Fibroblast of pulmonary artery (primary cell): Measurements from ENCODE around the gene TGM2.
A peak's percentile ranks its signal among the peaks of the same experiment; 100 is the strongest.

Experiments used
- DNase-seq: peaks from one replicate; pipeline ENCODE4 v3.0.0-alpha.2; 2010; ENCODE audit warnings: low read depth
- H3K4me3 ChIP-seq: replicated peaks from 2 replicates; pipeline ENCODE4 v1.5.1; 2011; ENCODE audit warnings: low read depth, mild to moderate bottlenecking, control low read depth, low read length, moderate library complexity
- TF ChIP-seq, protein P1 (sequence below): IDR thresholded peaks from 2 replicates; pipeline ENCODE4 v1.5.1; 2011; ENCODE audit warnings: mild to moderate bottlenecking, control low read depth, low read length, inconsistent platforms; ENCODE audit errors: missing control alignments

Gene TGM2

DNA sequence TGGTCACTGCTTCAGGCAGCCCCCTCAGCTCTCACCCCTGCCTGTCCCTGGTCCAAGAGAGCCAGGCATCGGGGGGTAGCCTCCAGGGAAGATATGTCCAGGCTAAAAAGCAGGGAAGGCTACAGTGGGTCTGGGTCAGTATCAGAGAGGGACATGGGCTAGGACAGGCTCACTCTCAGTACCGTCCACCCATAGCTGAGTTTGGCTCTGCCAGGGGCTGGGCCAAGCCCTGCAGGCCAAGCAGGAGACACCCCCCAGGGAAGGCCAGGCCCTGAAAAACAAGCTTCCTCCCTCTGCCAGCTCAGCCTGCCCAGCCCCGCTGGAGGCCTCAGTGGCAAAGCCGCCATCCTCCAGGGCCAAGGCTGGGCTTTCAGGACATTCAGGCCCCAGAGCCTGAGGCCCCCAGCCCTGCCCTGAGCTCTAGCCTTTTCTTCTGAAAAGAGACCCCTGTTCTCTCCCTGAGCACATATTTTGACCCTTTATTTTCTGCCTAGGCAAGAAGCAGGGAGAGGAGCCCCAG lies 28.6 kb upstream of the TGM2 start:
- TF ChIP-seq, protein P1, sequence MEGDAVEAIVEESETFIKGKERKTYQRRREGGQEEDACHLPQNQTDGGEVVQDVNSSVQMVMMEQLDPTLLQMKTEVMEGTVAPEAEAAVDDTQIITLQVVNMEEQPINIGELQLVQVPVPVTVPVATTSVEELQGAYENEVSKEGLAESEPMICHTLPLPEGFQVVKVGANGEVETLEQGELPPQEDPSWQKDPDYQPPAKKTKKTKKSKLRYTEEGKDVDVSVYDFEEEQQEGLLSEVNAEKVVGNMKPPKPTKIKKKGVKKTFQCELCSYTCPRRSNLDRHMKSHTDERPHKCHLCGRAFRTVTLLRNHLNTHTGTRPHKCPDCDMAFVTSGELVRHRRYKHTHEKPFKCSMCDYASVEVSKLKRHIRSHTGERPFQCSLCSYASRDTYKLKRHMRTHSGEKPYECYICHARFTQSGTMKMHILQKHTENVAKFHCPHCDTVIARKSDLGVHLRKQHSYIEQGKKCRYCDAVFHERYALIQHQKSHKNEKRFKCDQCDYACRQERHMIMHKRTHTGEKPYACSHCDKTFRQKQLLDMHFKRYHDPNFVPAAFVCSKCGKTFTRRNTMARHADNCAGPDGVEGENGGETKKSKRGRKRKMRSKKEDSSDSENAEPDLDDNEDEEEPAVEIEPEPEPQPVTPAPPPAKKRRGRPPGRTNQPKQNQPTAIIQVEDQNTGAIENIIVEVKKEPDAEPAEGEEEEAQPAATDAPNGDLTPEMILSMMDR: no peak
- H3K4me3 ChIP-seq: no peak overlapping the region
- DNase-seq: no peak

DNA sequence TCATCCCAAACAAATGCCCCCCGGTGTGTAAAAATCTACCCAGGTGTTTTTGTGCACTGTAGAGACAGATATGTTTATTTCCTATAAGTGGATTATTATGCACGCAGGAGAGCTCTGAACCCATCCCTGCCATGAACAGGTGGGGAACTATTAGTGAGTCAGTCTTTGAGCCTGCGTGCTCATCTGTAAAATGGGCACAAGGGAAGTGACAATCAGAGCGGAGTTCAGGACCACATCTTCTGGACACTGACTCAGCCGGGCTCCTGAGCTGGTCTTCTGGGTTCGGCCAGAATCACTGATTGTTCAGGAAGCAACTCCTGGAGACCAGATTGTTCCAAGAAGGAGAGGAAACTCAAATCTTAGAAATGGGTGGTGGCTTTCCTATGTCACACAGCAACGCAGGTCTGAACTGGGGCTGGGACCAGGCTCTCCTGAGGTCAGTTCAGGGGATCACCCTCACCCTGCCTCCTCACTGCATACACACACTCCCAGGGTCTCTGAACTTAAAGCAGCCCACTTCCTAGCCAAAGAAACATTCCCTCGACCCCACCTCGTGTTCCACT lies 27.3 kb upstream of the TGM2 start:
- DNase-seq: no peak
- H3K4me3 ChIP-seq: no peak overlapping the region
- TF ChIP-seq, protein P1: no peak

DNA sequence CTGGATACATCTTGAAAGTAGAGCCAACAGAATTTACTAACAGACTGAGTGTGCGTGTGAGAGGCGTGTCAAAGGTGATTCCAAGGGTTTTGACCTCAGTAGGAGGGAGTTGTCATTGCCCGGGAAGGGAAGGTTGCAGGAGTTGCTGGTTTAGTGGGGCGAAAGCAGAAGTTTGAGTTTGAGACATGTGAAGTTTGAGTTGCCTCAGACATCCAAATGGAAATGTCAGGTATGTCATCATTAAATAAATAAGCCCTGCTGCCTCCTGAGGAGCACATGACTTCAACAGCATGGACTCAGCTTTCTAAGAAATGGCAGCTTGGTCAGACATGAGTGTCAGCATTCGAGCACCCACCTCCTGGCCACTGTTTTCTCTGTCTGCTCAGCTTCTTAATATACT lies 26.6 kb upstream of the TGM2 start:
- H3K4me3 ChIP-seq: no peak overlapping the region
- TF ChIP-seq, protein P1: no peak
- DNase-seq: no peak

DNA sequence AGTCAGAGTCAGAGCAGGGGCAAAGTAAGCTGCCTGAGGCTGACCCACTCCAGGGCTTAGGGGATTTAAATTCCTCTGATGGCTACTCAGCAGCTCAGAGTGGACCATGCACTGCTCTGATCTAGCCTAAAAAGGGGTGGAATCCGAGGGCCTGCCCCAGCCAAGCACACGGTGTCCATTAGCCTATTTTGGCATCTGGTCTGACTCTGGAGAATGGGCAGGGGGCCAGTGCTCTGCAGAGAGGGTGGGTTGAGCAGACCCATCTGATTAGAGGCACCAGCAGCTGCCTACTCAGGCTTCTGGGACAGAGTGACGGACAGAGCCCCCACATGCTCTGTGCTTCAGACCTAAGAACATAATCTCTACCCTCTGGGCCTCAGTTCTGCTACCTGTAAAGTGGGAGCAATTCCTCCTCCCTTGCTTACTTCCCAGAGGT lies 25.9 kb upstream of the TGM2 start:
- TF ChIP-seq, protein P1: no peak
- no peak for DNase-seq
- no peak overlapping the region for H3K4me3 ChIP-seq

DNA sequence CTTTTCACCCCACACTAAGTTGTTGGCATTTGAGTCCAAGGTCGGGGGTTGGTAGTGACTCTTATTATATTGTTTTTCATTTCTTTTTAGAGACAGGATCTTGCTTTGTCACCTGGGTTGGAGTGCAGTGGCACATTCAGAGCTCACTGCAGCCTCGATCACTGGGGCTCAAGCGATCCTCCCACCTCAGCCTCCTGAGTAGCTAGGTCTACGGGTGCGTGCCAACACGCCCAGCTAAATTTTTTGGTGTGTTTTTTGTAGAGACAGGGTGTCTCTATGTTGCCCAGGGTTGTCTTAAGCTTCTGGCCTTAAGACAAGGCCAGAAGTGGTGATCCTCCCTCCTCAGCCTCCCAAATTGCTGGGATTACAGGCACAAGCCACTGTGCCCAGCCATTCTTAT lies 25.1 kb upstream of the TGM2 start:
- DNase-seq: no peak
- TF ChIP-seq, protein P1: no peak
- no peak overlapping the region for H3K4me3 ChIP-seq

DNA sequence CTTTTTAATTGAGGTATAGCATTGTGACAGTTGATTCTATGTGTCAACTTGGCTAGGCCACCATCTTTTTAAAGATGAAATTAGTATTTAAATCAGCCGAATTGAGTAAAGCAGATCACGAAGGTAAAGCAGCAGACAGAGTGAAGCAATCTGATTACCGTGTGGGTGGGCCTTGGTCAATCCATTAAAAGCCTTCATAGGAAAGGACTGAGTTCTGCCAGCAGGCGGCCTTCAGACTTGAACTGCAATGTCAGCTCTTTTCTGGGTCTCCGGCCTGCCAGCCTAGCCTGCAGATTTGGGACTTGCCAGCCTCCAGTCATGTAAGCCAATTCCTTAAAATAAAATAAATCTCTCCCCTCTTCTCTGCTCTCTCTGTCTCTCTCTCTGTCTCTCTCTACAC lies 22.4 kb upstream of the TGM2 start:
- TF ChIP-seq, protein P1: peak; percentile 16

DNA sequence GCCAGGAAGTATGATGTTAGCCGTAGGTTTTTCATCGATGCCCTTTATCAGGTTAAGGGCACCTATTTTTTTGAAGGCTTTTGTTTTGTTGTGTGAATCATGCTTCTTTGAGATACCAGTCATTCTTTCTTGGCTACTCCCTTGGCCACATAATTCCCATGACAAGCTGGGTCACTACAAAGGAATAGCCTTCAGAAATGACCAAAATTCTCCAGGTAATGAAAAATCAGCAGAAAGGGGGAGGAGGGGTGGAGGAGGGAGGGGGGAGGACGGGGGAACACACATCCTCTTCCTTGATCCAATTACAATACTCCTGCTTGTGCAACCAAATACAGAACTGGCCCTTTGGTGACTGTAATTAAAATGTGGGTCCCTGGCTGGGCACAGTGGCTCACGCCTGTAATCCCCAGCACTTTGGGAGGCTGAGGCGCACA lies 21.7 kb upstream of the TGM2 start:
- TF ChIP-seq, protein P1: no peak
- DNase-seq: peak; percentile 46
- H3K4me3 ChIP-seq: no peak overlapping the region

More for the DNA sequence above, 22.4 kb upstream of the TGM2 start:
- DNase-seq: no peak
- no peak overlapping the region for H3K4me3 ChIP-seq
